Esophagus muscularis mucosa (tissue), 4 donors: ENCODE data around the gene MAGI2. TPM values are rescaled to one million over a fixed set of nuclear protein-coding genes. Genes with fewer than 3 reads are reported as not detected.

Experiments
- DNase-seq: peaks from one replicate; pipeline ENCODE4 v3.0.0-alpha.2; 2017; ENCODE audit errors: extremely low spot score
- H3K27ac ChIP-seq, 4 donors: fragments of 200-600 bp; sonication (generic); replicated peaks in 1 of 4; 1 replicate in 3 of 4; 2 replicates in 1 of 4; pipeline ENCODE4 v1.5.1; 2016 to 2019; ENCODE audit warnings: mild to moderate bottlenecking in 1 of 4
- H3K27me3 ChIP-seq, 4 donors: fragments of 200-600 bp; sonication (generic); one replicate each; pipeline versions ENCODE4 v1.5.1 to v1.6.0; 2016 to 2019
- H3K36me3 ChIP-seq, 4 donors: fragments of 200-600 bp; sonication (generic); one replicate each; pipeline ENCODE4 v1.5.1; 2016 to 2019
- H3K4me1 ChIP-seq, 4 donors: fragments of 200-600 bp; sonication (generic); one replicate each; pipeline ENCODE4 v1.5.1; 2016 to 2019
- H3K4me3 ChIP-seq, 4 donors: fragments of 200-600 bp; sonication (generic); 1 replicate in 2 of 4; 2 replicates in 2 of 4; pipeline ENCODE4 v1.5.1; 2016 to 2019; ENCODE audit warnings: mild to moderate bottlenecking in 4 of 4, moderate library complexity in 1 of 4
- H3K9me3 ChIP-seq, 4 donors: fragments of 200-600 bp; sonication (generic); 1 replicate in 3 of 4; 2 replicates in 1 of 4; pipeline ENCODE4 v1.5.1; 2016 to 2019
- EP300 ChIP-seq: sonication (generic); formaldehyde crosslinking; IDR thresholded peaks from one replicate; pipeline ENCODE4 v1.6.1; 2017; ENCODE audit warnings: antibody characterized with exemption
- POLR2A ChIP-seq: fragments of 450-650 bp; IDR thresholded peaks from one replicate; pipeline ENCODE4 v1.6.1; 2017; ENCODE audit warnings: antibody characterized with exemption, moderate library complexity, mild to moderate bottlenecking, low read depth
- POLR2AphosphoS5 ChIP-seq, 2 donors: sonication (generic); formaldehyde crosslinking; IDR thresholded peaks; one replicate each; pipeline ENCODE4 v1.6.1; 2017; ENCODE audit warnings: antibody characterized with exemption in 2 of 2
- WGBS: methylation state at CpG from one replicate; pipeline ENCODE4 v1.1.5; 2018; 5-methylcytosine and 5-hydroxymethylcytosine counted together
- intact Hi-C: fragments of 100-400 bp; cut with DNase I; formaldehyde crosslinking; loops from one replicate; pipeline ENCODE4 v1.15.1; 2023
- total RNA-seq, 4 donors: library from RNA; depleted of rRNA; stranded (reverse); fragments of >200 nt; gene quantifications; one replicate each; pipeline versions ENCODE4 v1.1.0 to v1.2.1, GENCODE V29; 2016
- TF ChIP-seq, protein P1 (sequence below), 3 experiments: fragments of 200-600 bp in 2 of 3; fragments of 450-650 bp in 1 of 3; sonication (generic) in 2 of 3; IDR thresholded peaks; one replicate each; pipeline ENCODE4 v1.5.1; 2017 to 2019; ENCODE audit warnings: antibody characterized with exemption in 3 of 3, mild to moderate bottlenecking in 2 of 3, moderate library complexity in 1 of 3

Gene MAGI2
- total RNA-seq, 4 donors from 2014 or later, result 14.4 to 22.3 (median 21.2) TPM

GRCh38 chr7:79221211-79221610, 232.3 kb downstream of the MAGI2 start:
- H3K4me1 ChIP-seq, result peaks cover 0 to 5% (median 2%) of the 10 kb centered on the region in 4 donors
- WGBS, result 90% methylated on average over 2 of the region's 2 CpGs
- no peaks in the 10 kb centered on the region for H3K9me3 ChIP-seq
- H3K36me3 ChIP-seq, result no peaks in the 10 kb centered on the region
- intact Hi-C loops, result no loop called here
- TF ChIP-seq EP300 (no peak), POLR2AphosphoS5 (IDR thresholded peaks at IDR 0.05) (no peak), POLR2A (no peak)
- TF ChIP-seq, protein P1, sequence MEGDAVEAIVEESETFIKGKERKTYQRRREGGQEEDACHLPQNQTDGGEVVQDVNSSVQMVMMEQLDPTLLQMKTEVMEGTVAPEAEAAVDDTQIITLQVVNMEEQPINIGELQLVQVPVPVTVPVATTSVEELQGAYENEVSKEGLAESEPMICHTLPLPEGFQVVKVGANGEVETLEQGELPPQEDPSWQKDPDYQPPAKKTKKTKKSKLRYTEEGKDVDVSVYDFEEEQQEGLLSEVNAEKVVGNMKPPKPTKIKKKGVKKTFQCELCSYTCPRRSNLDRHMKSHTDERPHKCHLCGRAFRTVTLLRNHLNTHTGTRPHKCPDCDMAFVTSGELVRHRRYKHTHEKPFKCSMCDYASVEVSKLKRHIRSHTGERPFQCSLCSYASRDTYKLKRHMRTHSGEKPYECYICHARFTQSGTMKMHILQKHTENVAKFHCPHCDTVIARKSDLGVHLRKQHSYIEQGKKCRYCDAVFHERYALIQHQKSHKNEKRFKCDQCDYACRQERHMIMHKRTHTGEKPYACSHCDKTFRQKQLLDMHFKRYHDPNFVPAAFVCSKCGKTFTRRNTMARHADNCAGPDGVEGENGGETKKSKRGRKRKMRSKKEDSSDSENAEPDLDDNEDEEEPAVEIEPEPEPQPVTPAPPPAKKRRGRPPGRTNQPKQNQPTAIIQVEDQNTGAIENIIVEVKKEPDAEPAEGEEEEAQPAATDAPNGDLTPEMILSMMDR (IDR thresholded peaks at IDR 0.05), result no peak
- H3K27me3 ChIP-seq, result no peaks in the 10 kb centered on the region
- no peak overlapping the region for H3K27ac ChIP-seq
- no peak for DNase-seq
- H3K4me3 ChIP-seq, result no peak overlapping the region

DNA sequence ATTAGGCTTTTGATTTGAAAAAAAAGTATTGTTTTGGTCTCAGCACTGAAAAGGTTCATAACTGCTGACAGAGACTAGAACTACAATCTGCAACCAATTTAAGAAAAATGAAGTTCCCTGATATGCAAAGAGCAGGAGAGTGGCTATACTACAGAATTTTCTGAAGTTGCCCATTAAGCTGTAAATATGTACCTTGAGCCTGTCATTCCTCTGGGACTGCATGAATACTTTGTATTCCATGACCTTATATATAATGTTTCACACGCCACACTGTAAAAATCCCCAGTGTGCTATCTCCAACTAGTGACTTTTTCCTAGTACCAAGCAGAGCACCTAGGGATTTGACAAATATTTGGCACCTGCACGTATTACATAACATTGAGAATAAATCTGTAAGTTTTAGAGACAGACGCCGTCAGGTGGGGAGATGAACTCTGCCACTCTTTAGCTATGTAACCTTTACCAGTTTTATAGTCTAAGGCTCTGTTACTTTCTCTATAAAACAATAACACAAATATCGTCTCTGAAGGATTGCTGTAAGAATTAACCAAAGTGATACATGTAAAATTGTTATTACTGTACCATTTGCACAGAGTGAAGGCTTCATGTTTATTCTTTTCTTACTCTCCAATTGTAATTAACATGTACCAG, 235.4 kb downstream of the MAGI2 start:
- intact Hi-C loops, result no loop called here
- no peak overlapping the region for H3K27ac ChIP-seq
- DNase-seq, result no peak
- H3K36me3 ChIP-seq, result no peaks in the 10 kb centered on the region
- H3K4me3 ChIP-seq, result no peak overlapping the region
- 88% methylated on average over 5 of the region's 5 CpGs for WGBS
- no peaks in the 10 kb centered on the region for H3K27me3 ChIP-seq
- TF ChIP-seq, protein P1 (IDR thresholded peaks at IDR 0.05), result no peak
- TF ChIP-seq POLR2AphosphoS5 (IDR thresholded peaks at IDR 0.05), result no peak
- no peak for TF ChIP-seq EP300
- no peak for TF ChIP-seq POLR2A
- H3K9me3 ChIP-seq, result no peaks in the 10 kb centered on the region
- peaks cover 0 to 5% (median 2%) of the 10 kb centered on the region in 4 donors for H3K4me1 ChIP-seq

DNA sequence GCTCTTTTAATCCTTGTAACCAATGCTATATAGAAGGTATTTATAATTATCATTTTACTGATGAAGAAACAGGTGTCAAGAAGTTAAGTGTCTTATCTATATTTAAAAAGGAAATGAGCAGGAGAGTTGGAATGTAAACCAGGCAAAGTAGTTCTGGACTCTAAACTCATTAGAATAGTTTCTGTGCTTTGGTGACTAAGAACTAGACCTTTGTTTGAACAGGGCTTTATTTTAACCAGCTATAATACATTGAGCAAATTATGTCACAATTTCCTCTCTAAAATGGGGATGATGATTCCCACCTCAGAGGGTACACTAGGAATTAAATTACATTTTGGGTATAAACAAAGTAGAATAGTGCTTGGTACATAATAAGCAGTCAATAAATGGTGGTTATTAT, 236.0 kb downstream of the MAGI2 start:
- Histone ChIP-seq H3K4me3 (no peak overlapping the region), H3K4me1 (peaks cover 0 to 5% (median 2%) of the 10 kb centered on the region in 4 donors), H3K9me3 (no peaks in the 10 kb centered on the region), H3K27me3 (no peaks in the 10 kb centered on the region), H3K36me3 (no peaks in the 10 kb centered on the region), H3K27ac (no peak overlapping the region)
- no peak for DNase-seq
- intact Hi-C loops, result no loop called here
- TF ChIP-seq POLR2AphosphoS5 (IDR thresholded peaks at IDR 0.05), result no peak
- TF ChIP-seq, protein P1 (IDR thresholded peaks at IDR 0.05), result no peak

DNA sequence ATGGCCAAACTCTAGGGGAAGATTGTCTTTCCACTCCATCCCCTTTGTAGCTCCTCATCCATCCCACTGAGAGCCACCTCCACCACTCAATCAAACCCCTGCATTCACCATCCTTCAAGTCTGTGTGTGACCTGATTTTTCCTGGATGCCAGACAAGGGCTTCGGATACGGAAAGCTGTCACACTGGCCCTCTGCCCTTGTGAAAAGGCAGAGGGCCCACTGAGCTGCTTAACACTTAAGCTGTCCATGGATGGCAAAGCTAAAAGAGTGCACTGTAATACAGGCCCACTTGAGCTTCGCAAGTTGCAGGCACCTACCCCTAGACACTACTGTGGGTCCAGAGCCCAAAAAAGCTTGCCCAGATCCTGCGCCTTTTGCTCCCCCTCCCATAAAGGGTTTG, 237.2 kb downstream of the MAGI2 start:
- no peak for TF ChIP-seq POLR2AphosphoS5 (IDR thresholded peaks at IDR 0.05)
- TF ChIP-seq POLR2A, result no peak
- TF ChIP-seq, protein P1 (IDR thresholded peaks at IDR 0.05), result no peak
- TF ChIP-seq EP300, result no peak
- intact Hi-C loops, result no loop called here
- WGBS, result 93% methylated on average over 4 of the region's 4 CpGs

GRCh38 chr7:79212334-79212733, 241.1 kb downstream of the MAGI2 start:
- no peak overlapping the region for H3K4me3 ChIP-seq
- no peak for DNase-seq
- no peak overlapping the region for H3K27ac ChIP-seq
- H3K9me3 ChIP-seq, result no peaks in the 10 kb centered on the region
- intact Hi-C loops, result no loop called here
- no peaks in the 10 kb centered on the region for H3K36me3 ChIP-seq
- no peaks in the 10 kb centered on the region for H3K4me1 ChIP-seq
- 92% methylated on average over 1 of the region's 1 CpG for WGBS
- H3K27me3 ChIP-seq, result no peaks in the 10 kb centered on the region
- TF ChIP-seq POLR2A (no peak), POLR2AphosphoS5 (IDR thresholded peaks at IDR 0.05) (no peak), EP300 (no peak)
- TF ChIP-seq, protein P1 (IDR thresholded peaks at IDR 0.05), result no peak

More for the DNA sequence above, 237.2 kb downstream of the MAGI2 start:
- Histone ChIP-seq H3K4me3 (no peak overlapping the region), H3K27me3 (no peaks in the 10 kb centered on the region), H3K4me1 (peaks cover 0 to 5% (median 2%) of the 10 kb centered on the region in 4 donors), H3K36me3 (no peaks in the 10 kb centered on the region), H3K27ac (no peak overlapping the region), H3K9me3 (no peaks in the 10 kb centered on the region)
- DNase-seq, result no peak
